HEK293 (cell line): Measurements from ENCODE around the gene NMNAT3.

Experiments used
- CTCF ChIA-PET: fragments of 350-600 bp; formaldehyde crosslinking; extraction: SDS; loops from one replicate; lab custom pipeline; 2021; ENCODE audit warnings: antibody characterized with exemption; lab: Yijun Ruan, JAX
- POLR2A ChIA-PET: fragments of 300-600 bp; formaldehyde crosslinking; extraction: SDS; loops from one replicate; lab custom pipeline; 2020; ENCODE audit warnings: antibody characterized with exemption, inconsistent platforms; lab: Yijun Ruan, JAX
- H3K27ac ChIP-seq: fragments of 200-500 bp; sonication (Bioruptor generic); 2 replicates; pipeline ENCODE4 v1.5.1; 2014; ENCODE audit warnings: low read depth, low read length, control low read depth, inconsistent platforms; ENCODE audit errors: extremely low read depth
- H3K36me3 ChIP-seq, 2 experiments: fragments of 200-500 bp in 1 of 2; sonication (Bioruptor generic) in 1 of 2; 1 replicate in 1 of 2; 2 replicates in 1 of 2; pipeline ENCODE4 v1.5.1; 2014 to 2017; ENCODE audit warnings: inconsistent platforms in 2 of 2, low read length in 2 of 2; ENCODE audit not compliant: control insufficient read depth in 2 of 2, insufficient read depth in 1 of 2
- H3K4me1 ChIP-seq: fragments of 200-500 bp; sonication (Bioruptor generic); 2 replicates; pipeline ENCODE4 v1.5.1; 2014; ENCODE audit warnings: mild to moderate bottlenecking, low read length, inconsistent platforms; ENCODE audit not compliant: control insufficient read depth, insufficient read depth
- H3K4me3 ChIP-seq: 2 replicates; pipeline ENCODE4 v1.5.1; 2011; ENCODE audit warnings: low read depth, mild to moderate bottlenecking, control low read depth, low read length, moderate library complexity
- H3K9me3 ChIP-seq: fragments of 200-500 bp; sonication (Bioruptor generic); 2 replicates; pipeline ENCODE4 v1.5.1; 2014; ENCODE audit warnings: low read depth, low read length, inconsistent platforms; ENCODE audit not compliant: control insufficient read depth, insufficient read depth
- FEZF1 ChIP-seq: fragments of 450-650 bp; formaldehyde crosslinking; IDR thresholded peaks from 2 replicates; pipeline ENCODE4 v1.5.1; 2016; ENCODE audit warnings: missing biosample characterization, missing genetic modification characterization
- GLIS1 ChIP-seq: fragments of 450-650 bp; formaldehyde crosslinking; IDR thresholded peaks from 2 replicates; pipeline ENCODE4 v1.5.1; 2016; ENCODE audit warnings: missing biosample characterization, missing genetic modification characterization
- KLF8 ChIP-seq: fragments of 450-650 bp; formaldehyde crosslinking; IDR thresholded peaks from 2 replicates; pipeline ENCODE4 v1.5.1; 2016; ENCODE audit warnings: missing biosample characterization, missing genetic modification characterization
- PRDM1 ChIP-seq: fragments of 450-650 bp; formaldehyde crosslinking; IDR thresholded peaks from 2 replicates; pipeline ENCODE4; 2016; ENCODE audit warnings: missing biosample characterization, missing genetic modification characterization
- RBAK ChIP-seq: fragments of 450-650 bp; formaldehyde crosslinking; IDR thresholded peaks from 2 replicates; pipeline ENCODE4 v1.5.1; 2016; ENCODE audit warnings: missing biosample characterization, missing genetic modification characterization
- ZNF140 ChIP-seq: fragments of 450-650 bp; formaldehyde crosslinking; IDR thresholded peaks from 2 replicates; pipeline ENCODE4 v1.5.1; 2016; ENCODE audit warnings: missing biosample characterization, missing genetic modification characterization
- ZNF157 ChIP-seq: fragments of 450-650 bp; formaldehyde crosslinking; IDR thresholded peaks from 2 replicates; pipeline ENCODE4 v1.5.1; 2016; ENCODE audit warnings: missing biosample characterization, missing genetic modification characterization
- ZNF175 ChIP-seq: fragments of 450-650 bp; formaldehyde crosslinking; IDR thresholded peaks from 2 replicates; pipeline ENCODE4 v1.5.1; 2016; ENCODE audit warnings: missing biosample characterization, missing genetic modification characterization
- ZNF19 ChIP-seq: fragments of 450-650 bp; formaldehyde crosslinking; IDR thresholded peaks from 2 replicates; pipeline ENCODE4; 2016; ENCODE audit warnings: missing biosample characterization, missing genetic modification characterization, low read depth
- ZNF223 ChIP-seq: fragments of 450-650 bp; formaldehyde crosslinking; IDR thresholded peaks from 2 replicates; pipeline ENCODE4 v1.5.1; 2016; ENCODE audit warnings: missing biosample characterization, missing genetic modification characterization
- ZNF324 ChIP-seq: fragments of 450-650 bp; formaldehyde crosslinking; IDR thresholded peaks from 2 replicates; pipeline ENCODE4 v1.5.1; 2016; ENCODE audit warnings: missing biosample characterization, missing genetic modification characterization
- ZNF366 ChIP-seq: fragments of 450-650 bp; formaldehyde crosslinking; conservative IDR thresholded peaks from 2 replicates; pipeline ENCODE4 v1.5.1; 2016; ENCODE audit warnings: missing biosample characterization, missing genetic modification characterization
- ZNF394 ChIP-seq: fragments of 450-650 bp; formaldehyde crosslinking; IDR thresholded peaks from 2 replicates; pipeline ENCODE4 v1.5.1; 2016; ENCODE audit warnings: missing biosample characterization, missing genetic modification characterization, mild to moderate bottlenecking, moderate library complexity, borderline replicate concordance
- ZNF76 ChIP-seq: fragments of 450-650 bp; formaldehyde crosslinking; IDR thresholded peaks from 2 replicates; pipeline ENCODE4; 2016; ENCODE audit warnings: low read depth, missing biosample characterization, missing genetic modification characterization, borderline replicate concordance
- ZSCAN16 ChIP-seq: fragments of 450-650 bp; formaldehyde crosslinking; IDR thresholded peaks from 2 replicates; pipeline ENCODE4 v1.5.1; 2016; ENCODE audit warnings: missing biosample characterization, missing genetic modification characterization
- TF ChIP-seq, protein P1 (sequence below): fragments of 450-650 bp; formaldehyde crosslinking; IDR thresholded peaks from 2 replicates; pipeline ENCODE4 v1.5.0; 2017; ENCODE audit warnings: missing biosample characterization, missing genetic modification characterization, borderline replicate concordance
- TF ChIP-seq, protein P2 (sequence below): fragments of 450-650 bp; formaldehyde crosslinking; IDR thresholded peaks from 2 replicates; pipeline ENCODE4 v1.5.1; 2016; ENCODE audit warnings: missing biosample characterization, missing genetic modification characterization
- TF ChIP-seq, protein P3 (sequence below): fragments of 450-650 bp; formaldehyde crosslinking; IDR thresholded peaks from 2 replicates; pipeline ENCODE4 v1.5.1; 2017; ENCODE audit warnings: missing biosample characterization, missing genetic modification characterization
- TF ChIP-seq, protein P4 (sequence below): fragments of 450-650 bp; formaldehyde crosslinking; IDR thresholded peaks from 2 replicates; pipeline ENCODE4 v1.5.1; 2016; ENCODE audit warnings: missing biosample characterization, missing genetic modification characterization

The NMNAT3 gene

DNA sequence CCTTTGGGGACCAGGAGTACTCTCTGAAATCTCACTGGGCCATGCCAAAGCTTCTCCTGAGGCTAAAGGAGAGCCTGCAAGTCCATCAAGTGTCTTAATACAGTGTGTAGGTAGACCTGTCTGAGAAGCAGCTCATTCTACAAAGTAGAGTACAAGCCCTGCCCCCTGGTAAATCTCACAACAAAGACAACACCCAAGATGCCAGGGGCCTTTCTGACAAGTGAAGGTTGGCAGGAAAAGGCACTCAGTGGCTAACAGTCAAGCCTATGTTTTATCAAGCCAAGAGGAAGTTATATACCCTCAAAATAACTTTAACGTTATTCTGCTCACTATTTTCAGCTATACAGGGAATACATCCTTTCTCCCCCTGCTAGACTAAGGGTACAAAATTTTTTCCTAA lies 58.3 kb downstream of the NMNAT3 start:
- Histone ChIP-seq H3K9me3 (no peaks in the 10 kb centered on the region), H3K27ac (no peak overlapping the region), H3K4me1 (no peaks in the 10 kb centered on the region), H3K4me3 (no peak overlapping the region), H3K36me3 (no peaks in the 10 kb centered on the region)
- ChIA-PET CTCF (interaction anchor here (0.7 kb wide), 1 partner anchor 8 kb away, joined by 3 read pairs; no protein-coding TSS in a partner anchor), POLR2A (no interaction called here)
- TF ChIP-seq ZSCAN16 (no peak), ZNF76 (no peak), ZNF324 (tag by site-specific recombination) (no peak), ZNF394 (tag by site-specific recombination) (no peak), ZNF223 (no peak)
- TF ChIP-seq, protein P1, sequence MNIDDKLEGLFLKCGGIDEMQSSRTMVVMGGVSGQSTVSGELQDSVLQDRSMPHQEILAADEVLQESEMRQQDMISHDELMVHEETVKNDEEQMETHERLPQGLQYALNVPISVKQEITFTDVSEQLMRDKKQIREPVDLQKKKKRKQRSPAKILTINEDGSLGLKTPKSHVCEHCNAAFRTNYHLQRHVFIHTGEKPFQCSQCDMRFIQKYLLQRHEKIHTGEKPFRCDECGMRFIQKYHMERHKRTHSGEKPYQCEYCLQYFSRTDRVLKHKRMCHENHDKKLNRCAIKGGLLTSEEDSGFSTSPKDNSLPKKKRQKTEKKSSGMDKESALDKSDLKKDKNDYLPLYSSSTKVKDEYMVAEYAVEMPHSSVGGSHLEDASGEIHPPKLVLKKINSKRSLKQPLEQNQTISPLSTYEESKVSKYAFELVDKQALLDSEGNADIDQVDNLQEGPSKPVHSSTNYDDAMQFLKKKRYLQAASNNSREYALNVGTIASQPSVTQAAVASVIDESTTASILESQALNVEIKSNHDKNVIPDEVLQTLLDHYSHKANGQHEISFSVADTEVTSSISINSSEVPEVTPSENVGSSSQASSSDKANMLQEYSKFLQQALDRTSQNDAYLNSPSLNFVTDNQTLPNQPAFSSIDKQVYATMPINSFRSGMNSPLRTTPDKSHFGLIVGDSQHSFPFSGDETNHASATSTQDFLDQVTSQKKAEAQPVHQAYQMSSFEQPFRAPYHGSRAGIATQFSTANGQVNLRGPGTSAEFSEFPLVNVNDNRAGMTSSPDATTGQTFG (tag by site-specific recombination) = no peak

DNA sequence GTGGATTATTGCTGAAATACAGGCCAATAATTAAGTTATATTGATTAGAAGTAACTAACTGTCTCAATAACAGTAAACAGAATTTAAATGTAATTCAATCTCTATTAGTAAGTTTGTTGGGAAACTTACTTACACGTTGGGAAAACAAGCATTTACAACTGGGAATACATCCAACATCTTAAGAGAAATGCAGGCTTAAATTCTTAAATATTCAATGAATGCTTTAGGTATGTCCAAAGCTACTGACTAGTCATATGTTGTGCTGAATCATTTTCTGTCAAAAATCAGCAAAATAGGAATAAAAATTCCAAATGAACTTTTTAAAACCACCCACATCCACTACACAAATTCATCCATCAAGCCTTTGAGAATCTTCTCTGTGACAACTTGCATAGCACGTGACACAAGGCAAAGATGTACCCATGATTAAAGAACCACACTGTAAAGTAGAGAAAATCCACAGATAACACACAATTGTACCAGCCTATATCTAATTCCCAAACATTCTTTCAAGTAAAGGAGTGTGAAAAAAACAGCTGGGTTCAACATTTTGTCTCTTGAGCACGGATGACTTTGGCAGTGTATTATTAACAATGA lies 60.0 kb downstream of the NMNAT3 start:
- H3K27ac ChIP-seq = no peak overlapping the region
- H3K36me3 ChIP-seq = no peaks in the 10 kb centered on the region

DNA sequence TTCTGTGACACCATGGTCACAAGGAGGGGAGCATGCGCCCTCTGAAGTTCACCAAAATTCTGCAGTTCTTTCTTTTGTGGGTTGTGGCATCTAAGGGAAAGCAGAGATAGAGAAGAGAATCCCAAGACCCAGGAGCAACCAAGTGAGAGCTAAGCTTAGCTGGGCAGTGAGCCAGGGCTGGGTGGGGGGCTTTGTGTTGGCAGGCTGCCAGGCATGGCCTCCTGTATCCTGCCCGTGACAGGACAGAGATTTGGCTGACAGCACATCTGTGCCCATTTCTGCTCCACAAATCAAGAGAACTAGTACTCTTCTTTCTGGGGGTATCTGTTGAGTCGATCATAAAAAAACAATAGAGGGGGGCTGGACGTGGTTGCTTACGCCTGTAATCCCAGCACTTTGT lies 66.2 kb downstream of the NMNAT3 start:
- CTCF ChIA-PET = no interaction called here
- Histone ChIP-seq H3K4me3 (no peak overlapping the region), H3K27ac (no peak overlapping the region), H3K9me3 (no peaks in the 10 kb centered on the region)
- POLR2A ChIA-PET = no interaction called here
- TF ChIP-seq, protein P2, sequence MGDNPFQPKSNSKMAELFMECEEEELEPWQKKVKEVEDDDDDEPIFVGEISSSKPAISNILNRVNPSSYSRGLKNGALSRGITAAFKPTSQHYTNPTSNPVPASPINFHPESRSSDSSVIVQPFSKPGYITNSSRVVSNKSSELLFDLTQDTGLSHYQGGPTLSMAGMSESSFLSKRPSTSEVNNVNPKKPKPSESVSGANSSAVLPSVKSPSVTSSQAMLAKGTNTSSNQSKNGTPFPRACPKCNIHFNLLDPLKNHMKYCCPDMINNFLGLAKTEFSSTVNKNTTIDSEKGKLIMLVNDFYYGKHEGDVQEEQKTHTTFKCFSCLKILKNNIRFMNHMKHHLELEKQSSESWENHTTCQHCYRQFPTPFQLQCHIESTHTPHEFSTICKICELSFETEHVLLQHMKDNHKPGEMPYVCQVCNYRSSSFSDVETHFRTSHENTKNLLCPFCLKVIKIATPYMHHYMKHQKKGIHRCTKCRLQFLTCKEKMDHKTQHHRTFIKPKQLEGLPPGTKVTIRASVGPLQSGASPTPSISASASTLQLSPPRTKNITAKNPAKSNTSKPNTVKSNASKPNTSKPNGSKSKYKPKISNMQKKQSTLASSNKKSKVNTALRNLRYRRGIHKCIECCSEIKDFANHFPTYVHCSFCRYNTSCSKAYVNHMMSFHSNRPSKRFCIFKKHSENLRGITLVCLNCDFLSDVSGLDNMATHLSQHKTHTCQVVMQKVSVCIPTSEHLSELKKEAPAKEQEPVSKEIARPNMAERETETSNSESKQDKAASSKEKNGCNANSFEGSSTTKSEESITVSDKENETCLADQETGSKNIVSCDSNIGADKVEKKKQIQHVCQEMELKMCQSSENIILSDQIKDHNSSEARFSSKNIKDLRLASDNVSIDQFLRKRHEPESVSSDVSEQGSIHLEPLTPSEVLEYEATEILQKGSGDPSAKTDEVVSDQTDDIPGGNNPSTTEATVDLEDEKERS (tag by site-specific recombination) = no peak
- TF ChIP-seq KLF8 = no peak
- TF ChIP-seq GLIS1 (tag by site-specific recombination) = peak; percentile 59
- TF ChIP-seq, all 188 proteins: peak for 1
- peaks cover 4% of the 10 kb centered on the region for H3K4me1 ChIP-seq
- H3K36me3 ChIP-seq = no peaks in the 10 kb centered on the region

More for the DNA sequence above, 60.0 kb downstream of the NMNAT3 start:
- ChIA-PET CTCF (interaction anchor here (0.5 kb wide), 1 partner anchor 123 kb away, joined by 3 read pairs; no protein-coding TSS in a partner anchor), POLR2A (no interaction called here)
- Histone ChIP-seq H3K4me1 (no peaks in the 10 kb centered on the region), H3K9me3 (no peaks in the 10 kb centered on the region), H3K4me3 (no peak overlapping the region)
- TF ChIP-seq ZNF140 (tag by site-specific recombination) (no peak), PRDM1 (tag by site-specific recombination) (no peak), ZNF19 (no peak), ZNF175 (tag by site-specific recombination) (no peak)
- TF ChIP-seq, all 188 proteins: peak for 0

DNA sequence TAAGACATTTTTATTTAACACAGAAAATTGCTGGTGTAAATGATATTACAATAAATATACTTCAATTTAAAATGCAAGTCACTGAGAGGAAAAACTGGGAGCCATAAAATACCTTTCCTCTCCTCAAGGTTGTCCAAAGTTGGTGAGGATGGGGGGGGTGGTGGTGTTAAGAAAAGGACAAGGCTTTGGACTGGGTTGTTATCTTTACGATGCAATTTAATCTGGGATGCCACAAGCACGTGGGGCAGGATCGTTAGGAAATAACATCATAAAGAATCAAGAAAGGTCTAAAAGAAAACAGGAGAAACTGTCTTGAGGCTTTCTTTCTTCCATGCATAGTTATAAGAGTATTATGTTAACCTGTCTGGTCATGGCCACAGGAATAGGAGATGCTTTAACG lies 66.9 kb downstream of the NMNAT3 start:
- TF ChIP-seq RBAK (tag by site-specific recombination) (no peak), ZNF366 (tag by site-specific recombination) (no peak), ZNF157 (tag by site-specific recombination) (no peak), FEZF1 (tag by site-specific recombination) (peak; percentile 65)
- TF ChIP-seq, protein P3, sequence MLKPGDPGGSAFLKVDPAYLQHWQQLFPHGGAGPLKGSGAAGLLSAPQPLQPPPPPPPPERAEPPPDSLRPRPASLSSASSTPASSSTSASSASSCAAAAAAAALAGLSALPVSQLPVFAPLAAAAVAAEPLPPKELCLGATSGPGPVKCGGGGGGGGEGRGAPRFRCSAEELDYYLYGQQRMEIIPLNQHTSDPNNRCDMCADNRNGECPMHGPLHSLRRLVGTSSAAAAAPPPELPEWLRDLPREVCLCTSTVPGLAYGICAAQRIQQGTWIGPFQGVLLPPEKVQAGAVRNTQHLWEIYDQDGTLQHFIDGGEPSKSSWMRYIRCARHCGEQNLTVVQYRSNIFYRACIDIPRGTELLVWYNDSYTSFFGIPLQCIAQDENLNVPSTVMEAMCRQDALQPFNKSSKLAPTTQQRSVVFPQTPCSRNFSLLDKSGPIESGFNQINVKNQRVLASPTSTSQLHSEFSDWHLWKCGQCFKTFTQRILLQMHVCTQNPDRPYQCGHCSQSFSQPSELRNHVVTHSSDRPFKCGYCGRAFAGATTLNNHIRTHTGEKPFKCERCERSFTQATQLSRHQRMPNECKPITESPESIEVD = peak; percentile 23; the same call in 1 of the 2 replicates
- TF ChIP-seq, protein P4, sequence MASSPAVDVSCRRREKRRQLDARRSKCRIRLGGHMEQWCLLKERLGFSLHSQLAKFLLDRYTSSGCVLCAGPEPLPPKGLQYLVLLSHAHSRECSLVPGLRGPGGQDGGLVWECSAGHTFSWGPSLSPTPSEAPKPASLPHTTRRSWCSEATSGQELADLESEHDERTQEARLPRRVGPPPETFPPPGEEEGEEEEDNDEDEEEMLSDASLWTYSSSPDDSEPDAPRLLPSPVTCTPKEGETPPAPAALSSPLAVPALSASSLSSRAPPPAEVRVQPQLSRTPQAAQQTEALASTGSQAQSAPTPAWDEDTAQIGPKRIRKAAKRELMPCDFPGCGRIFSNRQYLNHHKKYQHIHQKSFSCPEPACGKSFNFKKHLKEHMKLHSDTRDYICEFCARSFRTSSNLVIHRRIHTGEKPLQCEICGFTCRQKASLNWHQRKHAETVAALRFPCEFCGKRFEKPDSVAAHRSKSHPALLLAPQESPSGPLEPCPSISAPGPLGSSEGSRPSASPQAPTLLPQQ (tag by site-specific recombination) = 0 out of 2 replicates have a peak, but pooled peaks have one; percentile 12
- ChIA-PET POLR2A (no interaction called here), CTCF (no interaction called here)
- Histone ChIP-seq H3K27ac (no peak overlapping the region), H3K36me3 (no peaks in the 10 kb centered on the region), H3K9me3 (no peaks in the 10 kb centered on the region), H3K4me1 (peaks cover 4% of the 10 kb centered on the region), H3K4me3 (no peak overlapping the region)
